Measurements from ENCODE around the gene CCN5.

- TF ChIP-seq CTCF (IDR thresholded peaks at IDR 0.05) (no peak), POLR2A (IDR thresholded peaks at IDR 0.05) (no peak)
Observed at GRCh38 chr20:44768854-44769480, 53.8 kb downstream of the CCN5 start.

All from ovary (tissue), 3 donors.